PC-3 (cell line): Measurements from ENCODE around the gene DEFB113. TPM values are rescaled to one million over a fixed set of nuclear protein-coding genes. Genes with fewer than 3 reads are reported as not detected.
A peak's percentile ranks its signal among the peaks of the same experiment; 100 is the strongest.

Experiments
- ATAC-seq: fragments of 200-7000 bp; cut with Tn5 transposase; 2 replicates; pipeline ENCODE4 v1.9.1; 2020; ENCODE audit warnings: mild to moderate bottlenecking, moderate library complexity
- Bru-seq: library from RNA; stranded (reverse); fragments of 400-500 nt; gene quantifications from one replicate; lab custom pipeline; 2021; lab: Mats Ljungman, UMichigan
- BruChase-seq, 2 experiments: library from RNA; stranded (reverse); fragments of 400-500 nt; gene quantifications; one replicate each; lab custom pipeline; 2021; lab: Mats Ljungman, UMichigan
- BruUV-seq: library from RNA; stranded (reverse); fragments of 400-500 nt; replicated peaks from 2 replicates; lab custom pipeline; 2021; lab: Mats Ljungman, UMichigan
- CTCF ChIA-PET: fragments of 300-600 bp; sonication (Branson Sonifier 250); formaldehyde crosslinking; loops from one replicate; lab custom pipeline; 2022; ENCODE audit warnings: antibody characterized with exemption; lab: Charles Lee
- POLR2A ChIA-PET: fragments of 300-600 bp; sonication (Branson Sonifier 250); formaldehyde crosslinking; loops from one replicate; lab custom pipeline; 2022; ENCODE audit warnings: antibody characterized with exemption; ENCODE audit not compliant: unreplicated experiment; lab: Charles Lee
- DNase-seq: peaks from one replicate; pipeline ENCODE4 v3.0.0-alpha.2; 2015
- H2AFZ ChIP-seq: fragments of 300-600 bp; sonication (generic); 2 replicates; pipeline ENCODE4 v1.6.0; 2016; ENCODE audit warnings: antibody characterized with exemption, low read length
- H3F3A ChIP-seq: fragments of 300-600 bp; sonication (generic); one replicate; pipeline ENCODE4 v1.6.0; 2017; ENCODE audit warnings: antibody characterized with exemption, low read length, control low read depth, mild to moderate bottlenecking; ENCODE audit not compliant: unreplicated experiment
- H3K27ac ChIP-seq: fragments of 300-600 bp; sonication (generic); 2 replicates; pipeline ENCODE4 v1.5.1; 2016; ENCODE audit warnings: mild to moderate bottlenecking, low read length
- H3K27me3 ChIP-seq: fragments of 300-600 bp; sonication (generic); 2 replicates; pipeline ENCODE4 v1.6.1; 2016; ENCODE audit warnings: low read length, mixed read lengths
- H3K36me3 ChIP-seq: fragments of 300-600 bp; sonication (generic); 2 replicates; pipeline ENCODE4 v1.6.1; 2016; ENCODE audit warnings: low read depth, mixed run types, low read length, mixed read lengths
- H3K4me1 ChIP-seq: fragments of 300-600 bp; sonication (generic); 2 replicates; pipeline ENCODE4 v1.5.1; 2016; ENCODE audit warnings: low read length; ENCODE audit not compliant: insufficient read depth
- H3K4me2 ChIP-seq: fragments of 300-600 bp; sonication (generic); 2 replicates; pipeline ENCODE4 v1.6.0; 2016; ENCODE audit warnings: low read length
- H3K4me3 ChIP-seq: fragments of 300-600 bp; sonication (generic); 2 replicates; pipeline ENCODE4 v1.5.1; 2016; ENCODE audit warnings: mild to moderate bottlenecking, low read length, mixed read lengths
- H3K79me2 ChIP-seq: fragments of 300-600 bp; sonication (generic); 2 replicates; pipeline ENCODE4 v1.6.1; 2017; ENCODE audit warnings: low read length, mixed read lengths
- H3K9ac ChIP-seq: fragments of 300-600 bp; sonication (generic); 2 replicates; pipeline ENCODE4 v1.6.0; 2016; ENCODE audit warnings: mild to moderate bottlenecking, low read length
- H3K9me2 ChIP-seq: fragments of 300-600 bp; sonication (generic); replicated peaks from 2 replicates; pipeline ENCODE4 v1.6.1; 2016; ENCODE audit warnings: mixed run types, low read length, mixed read lengths
- H3K9me3 ChIP-seq: fragments of 300-600 bp; sonication (generic); 2 replicates; pipeline ENCODE4 v1.6.1; 2016; ENCODE audit warnings: low read length, mixed read lengths
- H4K20me1 ChIP-seq: fragments of 300-600 bp; sonication (generic); 2 replicates; pipeline ENCODE4 v1.6.1; 2016; ENCODE audit warnings: low read length, mixed read lengths
- EZH2 ChIP-seq: fragments of 300-600 bp; sonication (generic); IDR thresholded peaks from one replicate; pipeline ENCODE4 v1.6.1; 2017; ENCODE audit warnings: antibody characterized with exemption, mild to moderate bottlenecking, low read length; ENCODE audit not compliant: unreplicated experiment
- EZH2phosphoT487 ChIP-seq: fragments of 300-600 bp; sonication (generic); IDR thresholded peaks from 2 replicates; pipeline ENCODE4 v1.6.1; 2018; ENCODE audit warnings: mild to moderate bottlenecking, antibody characterized with exemption, low read length, borderline replicate concordance
- intact Hi-C: fragments of 100-400 bp; cut with micrococcal nuclease; formaldehyde crosslinking; loops from 2 replicates; pipeline ENCODE4 v1.9.0; 2023
- long read RNA-seq: library from polyadenylated mRNA; unstranded; transcript quantifications from one replicate; pipeline ENCODE4 v2.0.0, GENCODE V29; 2021; ENCODE audit not compliant: unreplicated experiment
- total RNA-seq: library from RNA; depleted of rRNA; stranded (reverse); fragments of >200 nt; gene quantifications from 2 replicates; pipeline ENCODE4 v1.2.3, GENCODE V29; 2014; rRNA removed
- TF ChIP-seq, protein P1 (sequence below): fragments of 300-600 bp; sonication (generic); conservative IDR thresholded peaks from 2 replicates; pipeline ENCODE4 v1.5.1; 2017; ENCODE audit warnings: antibody characterized with exemption, low read depth, mild to moderate bottlenecking, low read length

The DEFB113 gene, protein sequence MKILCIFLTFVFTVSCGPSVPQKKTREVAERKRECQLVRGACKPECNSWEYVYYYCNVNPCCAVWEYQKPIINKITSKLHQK
- total RNA-seq (not detected in 2 replicates), Bru-seq, nascent RNA (not detected), BruChase-seq, experiment 1, labeled RNA remaining after a 6-hour chase (not detected), BruChase-seq, experiment 2, labeled RNA remaining after a 2-hour chase (not detected)
- long read RNA-seq = 0 reads

DNA sequence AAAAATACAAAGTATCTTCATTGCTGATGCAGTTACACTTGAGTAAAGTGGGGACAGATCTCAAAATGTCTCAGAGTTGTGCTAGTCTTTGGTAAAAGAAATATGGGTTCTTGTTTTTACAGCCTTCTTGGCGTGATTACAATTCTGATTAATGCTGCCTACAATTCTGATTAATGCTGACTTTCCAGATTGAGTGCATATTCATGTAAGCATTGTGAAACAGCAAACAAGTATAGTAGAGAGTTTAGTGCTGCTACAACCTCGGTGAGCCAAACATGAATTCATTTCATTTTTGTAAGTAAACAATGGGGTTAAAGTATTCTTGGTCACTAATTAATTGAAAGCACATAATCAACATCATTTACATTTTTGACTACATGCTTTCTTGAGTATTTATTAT lies at the start of gene DEFB113:
TSS of gene DEFB113 (minus strand) at position 21 of the 400 bp plus-strand sequence. CDS start at position 21, 0 bp downstream.
- Histone ChIP-seq H3K27ac (no peak within 1 kb of the TSS), H2AFZ (no peak within 1 kb of the TSS), H3K9me3 (no peaks in the 10 kb centered on the region), H3K79me2 (no peaks in the 10 kb centered on the region), H4K20me1 (no peaks in the 10 kb centered on the region), H3K9me2 (no peaks in the 10 kb centered on the region), H3K4me3 (no peak within 1 kb of the TSS), H3K9ac (no peak within 1 kb of the TSS), H3K36me3 (no peaks in the 10 kb centered on the region), H3K27me3 (peaks cover 38% of the 10 kb centered on the region), H3K4me2 (no peak within 1 kb of the TSS), H3K4me1 (no peaks in the 10 kb centered on the region), H3F3A (no peaks in the 10 kb centered on the region)
- CTCF ChIA-PET = no interaction called here
- DNase-seq = no peak
- no TSS peak for BruUV-seq
- no peak for ATAC-seq
- intact Hi-C loops = no loop called here
- no peak for TF ChIP-seq EZH2phosphoT487
- TF ChIP-seq, protein P1, sequence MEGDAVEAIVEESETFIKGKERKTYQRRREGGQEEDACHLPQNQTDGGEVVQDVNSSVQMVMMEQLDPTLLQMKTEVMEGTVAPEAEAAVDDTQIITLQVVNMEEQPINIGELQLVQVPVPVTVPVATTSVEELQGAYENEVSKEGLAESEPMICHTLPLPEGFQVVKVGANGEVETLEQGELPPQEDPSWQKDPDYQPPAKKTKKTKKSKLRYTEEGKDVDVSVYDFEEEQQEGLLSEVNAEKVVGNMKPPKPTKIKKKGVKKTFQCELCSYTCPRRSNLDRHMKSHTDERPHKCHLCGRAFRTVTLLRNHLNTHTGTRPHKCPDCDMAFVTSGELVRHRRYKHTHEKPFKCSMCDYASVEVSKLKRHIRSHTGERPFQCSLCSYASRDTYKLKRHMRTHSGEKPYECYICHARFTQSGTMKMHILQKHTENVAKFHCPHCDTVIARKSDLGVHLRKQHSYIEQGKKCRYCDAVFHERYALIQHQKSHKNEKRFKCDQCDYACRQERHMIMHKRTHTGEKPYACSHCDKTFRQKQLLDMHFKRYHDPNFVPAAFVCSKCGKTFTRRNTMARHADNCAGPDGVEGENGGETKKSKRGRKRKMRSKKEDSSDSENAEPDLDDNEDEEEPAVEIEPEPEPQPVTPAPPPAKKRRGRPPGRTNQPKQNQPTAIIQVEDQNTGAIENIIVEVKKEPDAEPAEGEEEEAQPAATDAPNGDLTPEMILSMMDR = no peak
- TF ChIP-seq EZH2 = no peak
- POLR2A ChIA-PET = no interaction called here

DNA sequence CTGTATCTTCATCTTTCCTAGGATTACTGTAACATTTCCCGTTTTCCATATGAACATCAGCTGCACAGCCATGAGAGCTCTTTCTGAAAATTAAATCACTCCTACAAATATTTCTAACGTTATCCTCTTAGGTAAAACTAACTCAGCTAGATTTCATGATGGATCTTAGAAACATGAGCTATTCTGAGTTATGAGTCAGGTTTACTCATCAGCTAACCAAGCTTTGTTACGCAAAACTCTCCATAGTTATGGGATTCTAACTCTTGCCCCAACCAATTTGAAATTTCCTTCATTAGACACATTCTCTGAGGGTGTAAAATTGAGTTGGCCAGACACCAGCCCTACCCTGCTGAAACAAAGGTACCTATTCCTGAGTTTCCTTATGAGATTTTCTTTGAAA lies 38.4 kb upstream of the DEFB113 start:
- H3K4me3 ChIP-seq = no peak overlapping the region
- H3K9me3 ChIP-seq = no peaks in the 10 kb centered on the region
- ChIA-PET CTCF (no interaction called here), POLR2A (no interaction called here)
- H3K79me2 ChIP-seq = no peaks in the 10 kb centered on the region
- H3K27me3 ChIP-seq = no peaks in the 10 kb centered on the region
- TF ChIP-seq EZH2phosphoT487 = no peak
- no peak for TF ChIP-seq EZH2
- TF ChIP-seq, protein P1 = no peak
- ATAC-seq (peak; percentile 73), DNase-seq (peak; percentile 75)
- H4K20me1 ChIP-seq = no peaks in the 10 kb centered on the region
- no peaks in the 10 kb centered on the region for H3K9me2 ChIP-seq
- H3K9ac ChIP-seq = no peak overlapping the region
- BruUV-seq = no TSS peak
- peaks cover 6% of the 10 kb centered on the region for H3K4me1 ChIP-seq
- H3F3A ChIP-seq = no peaks in the 10 kb centered on the region
- no peak overlapping the region for H3K4me2 ChIP-seq
- no peak overlapping the region for H3K27ac ChIP-seq
- intact Hi-C loops = no loop called here
- H3K36me3 ChIP-seq = no peaks in the 10 kb centered on the region
- H2AFZ ChIP-seq = no peak overlapping the region

DNA sequence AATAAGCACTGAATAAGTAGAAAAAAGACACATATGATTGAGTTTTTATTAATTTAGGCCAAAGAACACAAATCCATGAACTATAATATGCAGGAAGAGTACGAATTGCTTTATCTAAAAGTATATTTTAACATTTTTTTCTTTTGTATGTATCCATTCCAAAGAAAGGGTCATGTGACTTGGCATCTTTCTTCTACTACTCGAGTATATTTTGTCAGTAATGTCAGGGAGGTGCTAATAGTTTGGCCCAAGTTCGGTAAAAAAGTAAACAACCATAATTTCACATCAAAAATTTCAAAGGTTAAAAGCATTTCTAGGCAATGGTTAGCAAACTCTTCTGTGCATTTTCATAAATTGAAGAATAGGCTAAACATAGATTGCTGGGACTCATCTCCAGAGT lies 33.7 kb upstream of the DEFB113 start:
- Histone ChIP-seq H3F3A (no peaks in the 10 kb centered on the region), H3K9me2 (no peaks in the 10 kb centered on the region), H3K79me2 (no peaks in the 10 kb centered on the region), H3K27ac (no peak overlapping the region), H3K9ac (no peak overlapping the region), H3K4me3 (no peak overlapping the region), H3K36me3 (no peaks in the 10 kb centered on the region), H4K20me1 (no peaks in the 10 kb centered on the region), H2AFZ (no peak overlapping the region), H3K9me3 (no peaks in the 10 kb centered on the region), H3K4me1 (peaks cover 6% of the 10 kb centered on the region), H3K27me3 (no peaks in the 10 kb centered on the region), H3K4me2 (no peak overlapping the region)
- DNase-seq (no peak), ATAC-seq (no peak)
- POLR2A ChIA-PET = no interaction called here
- BruUV-seq = no TSS peak
- CTCF ChIA-PET = no interaction called here
- intact Hi-C loops = no loop called here
- TF ChIP-seq EZH2phosphoT487 (no peak), EZH2 (no peak)
- TF ChIP-seq, protein P1 = no peak
